Measurements from ENCODE around the gene VTI1B.
"Not testable (repeated sequence)": the region's sequence is repeated elsewhere in the genome, so short reads cannot be mapped to it uniquely, and the experiment has no call there.

The VTI1B gene

GRCh38 chr14:67619446-67620216 lies 54.8 kb downstream of the VTI1B start, which contains the start of gene ARG2:
ARG2 (plus strand) TSS chr14:67619920; CDS start chr14:67619978, 58 bp downstream.
- Histone ChIP-seq H3K27ac (ENCODE audit: low read depth, low read length) (peak within 1 kb of the TSS; percentile 70), H3K27me3 (ENCODE audit: control insufficient read depth in 1 of 2, insufficient read depth in 2 of 2, low read length in 2 of 2) (peaks cover 0 to 8% of the 10 kb centered on the region in 2 donors), H3K4me1 (ENCODE audit: control insufficient read depth in 1 of 2, insufficient read depth in 2 of 2, low read length in 2 of 2) (peaks cover 12 to 21% of the 10 kb centered on the region in 2 donors), H3K4me3 (ENCODE audit: low read depth in 1 of 2, low read length in 2 of 2) (peak within 1 kb of the TSS; percentile 83), H3K36me3 (ENCODE audit: control insufficient read depth in 1 of 2, insufficient read depth in 2 of 2, low read length in 2 of 2) (no peaks in the 10 kb centered on the region), H3K9ac (ENCODE audit: low read depth in 1 of 2, low read length in 2 of 2) (peak within 1 kb of the TSS; percentile 78 to 82), H3K9me3 (ENCODE audit: control insufficient read depth in 1 of 2, low read length in 2 of 2) (no peaks in the 10 kb centered on the region)

GRCh38 chr14:67618617-67619063 lies 55.8 kb downstream of the VTI1B start:
- Histone ChIP-seq H3K27ac (ENCODE audit: low read depth, low read length) (no peak overlapping the region), H3K27me3 (ENCODE audit: control insufficient read depth in 1 of 2, insufficient read depth in 2 of 2, low read length in 2 of 2) (peaks cover 0 to 8% of the 10 kb centered on the region in 2 donors), H3K36me3 (ENCODE audit: control insufficient read depth in 1 of 2, insufficient read depth in 2 of 2, low read length in 2 of 2) (no peaks in the 10 kb centered on the region), H3K4me1 (ENCODE audit: control insufficient read depth in 1 of 2, insufficient read depth in 2 of 2, low read length in 2 of 2) (peaks cover 12 to 21% of the 10 kb centered on the region in 2 donors), H3K9ac (ENCODE audit: low read depth in 1 of 2, low read length in 2 of 2) (peak overlapping the region; percentile 78 to 82), H3K4me3 (ENCODE audit: low read depth in 1 of 2, low read length in 2 of 2) (no peak overlapping the region), H3K9me3 (ENCODE audit: control insufficient read depth in 1 of 2, low read length in 2 of 2) (no peaks in the 10 kb centered on the region)

DNA sequence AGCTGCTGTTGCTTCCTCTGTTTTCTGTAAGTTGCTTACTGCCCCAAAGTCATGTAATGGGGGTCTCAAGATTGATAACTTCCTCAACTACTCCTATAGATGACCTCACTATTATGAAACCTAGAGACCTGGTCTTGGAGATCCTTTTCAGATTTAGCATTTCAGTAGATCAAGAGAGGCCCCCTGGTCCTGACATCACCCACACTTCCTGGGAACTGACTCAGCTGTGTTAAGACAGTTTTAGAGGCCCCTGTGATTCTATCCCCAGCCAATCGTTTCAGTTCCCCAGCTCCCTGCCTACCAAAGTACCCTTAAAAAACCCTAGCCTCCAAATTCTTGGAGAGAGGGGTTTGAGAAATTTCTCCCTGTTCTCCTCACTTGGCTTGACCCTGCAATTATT lies 63.9 kb downstream of the VTI1B start:
- Histone ChIP-seq H3K4me1 (ENCODE audit: control insufficient read depth in 1 of 2, insufficient read depth in 2 of 2, low read length in 2 of 2) (no peaks in the 10 kb centered on the region), H3K9ac (ENCODE audit: low read depth in 1 of 2, low read length in 2 of 2) (no peak overlapping the region), H3K27me3 (ENCODE audit: control insufficient read depth in 1 of 2, insufficient read depth in 2 of 2, low read length in 2 of 2) (no peaks in the 10 kb centered on the region)

GRCh38 chr14:67609642-67610310 lies 64.7 kb downstream of the VTI1B start:
- Histone ChIP-seq H3K4me3 (ENCODE audit: low read depth in 1 of 2, low read length in 2 of 2) (no peak overlapping the region), H3K4me1 (ENCODE audit: control insufficient read depth in 1 of 2, insufficient read depth in 2 of 2, low read length in 2 of 2) (no peaks in the 10 kb centered on the region), H3K27ac (ENCODE audit: low read depth, low read length) (no peak overlapping the region), H3K36me3 (ENCODE audit: control insufficient read depth in 1 of 2, insufficient read depth in 2 of 2, low read length in 2 of 2) (no peaks in the 10 kb centered on the region), H3K9me3 (ENCODE audit: control insufficient read depth in 1 of 2, low read length in 2 of 2) (no peaks in the 10 kb centered on the region), H3K9ac (ENCODE audit: low read depth in 1 of 2, low read length in 2 of 2) (no peak overlapping the region), H3K27me3 (ENCODE audit: control insufficient read depth in 1 of 2, insufficient read depth in 2 of 2, low read length in 2 of 2) (no peaks in the 10 kb centered on the region)

More for the DNA sequence above, 63.9 kb downstream of the VTI1B start:
- H3K36me3 ChIP-seq (ENCODE audit: control insufficient read depth in 1 of 2, insufficient read depth in 2 of 2, low read length in 2 of 2) = no peaks in the 10 kb centered on the region
- H3K27ac ChIP-seq (ENCODE audit: low read depth, low read length) = no peak overlapping the region
- H3K9me3 ChIP-seq (ENCODE audit: control insufficient read depth in 1 of 2, low read length in 2 of 2) = no peaks in the 10 kb centered on the region
- no peak overlapping the region for H3K4me3 ChIP-seq (ENCODE audit: low read depth in 1 of 2, low read length in 2 of 2)

DNA sequence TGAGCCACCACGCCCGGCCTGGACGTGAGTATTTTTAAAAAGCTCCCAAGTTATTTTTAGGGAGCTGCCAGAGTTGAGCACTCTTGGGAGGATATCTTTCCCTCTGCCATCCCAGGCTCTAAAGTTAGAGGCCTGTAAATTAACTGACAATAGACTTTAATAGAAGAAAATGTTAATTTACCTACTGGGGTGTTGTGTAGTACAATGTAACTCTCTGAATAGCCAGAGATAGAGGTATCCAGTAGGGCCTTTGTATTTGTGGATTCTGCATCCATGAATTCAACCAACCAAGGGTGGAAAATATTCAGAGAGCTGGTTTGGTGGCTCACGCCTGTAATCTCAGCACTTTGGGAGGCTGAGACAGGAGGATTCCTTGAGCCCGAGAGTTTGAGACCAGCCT lies 66.8 kb downstream of the VTI1B start:
- Histone ChIP-seq H3K4me1 (ENCODE audit: control insufficient read depth in 1 of 2, insufficient read depth in 2 of 2, low read length in 2 of 2) (no peaks in the 10 kb centered on the region), H3K36me3 (ENCODE audit: control insufficient read depth in 1 of 2, insufficient read depth in 2 of 2, low read length in 2 of 2) (no peaks in the 10 kb centered on the region), H3K27ac (ENCODE audit: low read depth, low read length) (no peak overlapping the region), H3K4me3 (ENCODE audit: low read depth in 1 of 2, low read length in 2 of 2) (no peak overlapping the region), H3K9ac (ENCODE audit: low read depth in 1 of 2, low read length in 2 of 2) (no peak overlapping the region), H3K27me3 (ENCODE audit: control insufficient read depth in 1 of 2, insufficient read depth in 2 of 2, low read length in 2 of 2) (no peaks in the 10 kb centered on the region), H3K9me3 (ENCODE audit: control insufficient read depth in 1 of 2, low read length in 2 of 2) (no peaks in the 10 kb centered on the region)

GRCh38 chr14:67602995-67603545 lies 71.4 kb downstream of the VTI1B start:
- no peak overlapping the region for H3K4me3 ChIP-seq (ENCODE audit: low read depth in 1 of 2, low read length in 2 of 2)
- H3K4me1 ChIP-seq (ENCODE audit: control insufficient read depth in 1 of 2, insufficient read depth in 2 of 2, low read length in 2 of 2) = peaks cover 8 to 11% of the 10 kb centered on the region in 2 donors
- H3K27ac ChIP-seq (ENCODE audit: low read depth, low read length) = no peak overlapping the region
- H3K36me3 ChIP-seq (ENCODE audit: control insufficient read depth in 1 of 2, insufficient read depth in 2 of 2, low read length in 2 of 2) = no peaks in the 10 kb centered on the region
- H3K9ac ChIP-seq (ENCODE audit: low read depth in 1 of 2, low read length in 2 of 2) = no peak overlapping the region
- no peaks in the 10 kb centered on the region for H3K9me3 ChIP-seq (ENCODE audit: control insufficient read depth in 1 of 2, low read length in 2 of 2)
- no peaks in the 10 kb centered on the region for H3K27me3 ChIP-seq (ENCODE audit: control insufficient read depth in 1 of 2, insufficient read depth in 2 of 2, low read length in 2 of 2)

GRCh38 chr14:67602076-67602475 lies 72.4 kb downstream of the VTI1B start:
- H3K27ac ChIP-seq (ENCODE audit: low read depth, low read length) = no peak overlapping the region
- peaks cover 8 to 14% of the 10 kb centered on the region in 2 donors for H3K4me1 ChIP-seq (ENCODE audit: control insufficient read depth in 1 of 2, insufficient read depth in 2 of 2, low read length in 2 of 2)
- no peak overlapping the region for H3K4me3 ChIP-seq (ENCODE audit: low read depth in 1 of 2, low read length in 2 of 2)
- no peak overlapping the region for H3K9ac ChIP-seq (ENCODE audit: low read depth in 1 of 2, low read length in 2 of 2)
- H3K9me3 ChIP-seq (ENCODE audit: control insufficient read depth in 1 of 2, low read length in 2 of 2) = no peaks in the 10 kb centered on the region
- no peaks in the 10 kb centered on the region for H3K36me3 ChIP-seq (ENCODE audit: control insufficient read depth in 1 of 2, insufficient read depth in 2 of 2, low read length in 2 of 2)
- no peaks in the 10 kb centered on the region for H3K27me3 ChIP-seq (ENCODE audit: control insufficient read depth in 1 of 2, insufficient read depth in 2 of 2, low read length in 2 of 2)

- not testable (repeated sequence) for H3K9me3 ChIP-seq (ENCODE audit: control insufficient read depth in 1 of 2, low read length in 2 of 2); H3K27me3 ChIP-seq (ENCODE audit: control insufficient read depth in 1 of 2, insufficient read depth in 2 of 2, low read length in 2 of 2); H3K36me3 ChIP-seq (ENCODE audit: control insufficient read depth in 1 of 2, insufficient read depth in 2 of 2, low read length in 2 of 2)
- Histone ChIP-seq H3K4me3 (ENCODE audit: low read depth in 1 of 2, low read length in 2 of 2) (peak overlapping the region; percentile 87 to 89), H3K27ac (ENCODE audit: low read depth, low read length) (peak overlapping the region; percentile 81), H3K9ac (ENCODE audit: low read depth in 1 of 2, low read length in 2 of 2) (peak overlapping the region; percentile 73 to 78), H3K4me1 (ENCODE audit: control insufficient read depth in 1 of 2, insufficient read depth in 2 of 2, low read length in 2 of 2) (peaks cover 8 to 14% of the 10 kb centered on the region in 2 donors)
Observed at GRCh38 chr14:67600562-67600974, 73.9 kb downstream of the VTI1B start.

- H3K4me1 ChIP-seq (ENCODE audit: control insufficient read depth in 1 of 2, insufficient read depth in 2 of 2, low read length in 2 of 2) = peaks cover 8 to 14% of the 10 kb centered on the region in 2 donors
- no peaks in the 10 kb centered on the region for H3K27me3 ChIP-seq (ENCODE audit: control insufficient read depth in 1 of 2, insufficient read depth in 2 of 2, low read length in 2 of 2)
- H3K4me3 ChIP-seq (ENCODE audit: low read depth in 1 of 2, low read length in 2 of 2) = peak within 1 kb of the TSS; percentile 87 to 89
- H3K9ac ChIP-seq (ENCODE audit: low read depth in 1 of 2, low read length in 2 of 2) = peak within 1 kb of the TSS; percentile 73 to 78
- peak within 1 kb of the TSS; percentile 81 for H3K27ac ChIP-seq (ENCODE audit: low read depth, low read length)
- H3K36me3 ChIP-seq (ENCODE audit: control insufficient read depth in 1 of 2, insufficient read depth in 2 of 2, low read length in 2 of 2) = peaks cover 0 to 7% of the 10 kb centered on the region in 2 donors
- no peaks in the 10 kb centered on the region for H3K9me3 ChIP-seq (ENCODE audit: control insufficient read depth in 1 of 2, low read length in 2 of 2)
Observed at GRCh38 chr14:67599698-67600561, 74.5 kb downstream of the VTI1B start, which contains the start of gene PIGH. PIGH (minus strand) TSS chr14:67600268; CDS start chr14:67600203, 65 bp downstream.

Measured in duodenal mucosa (tissue), 2 donors.